AG04449 (cell line): Measurements from ENCODE around the gene RIIAD1.

Source experiments
- CTCF ChIA-PET: fragments of 350-600 bp; formaldehyde crosslinking; extraction: SDS; loops from one replicate; lab custom pipeline; 2021; ENCODE audit warnings: antibody characterized with exemption; lab: Yijun Ruan, JAX
- POLR2A ChIA-PET: fragments of 400-600, 350-600 bp; formaldehyde crosslinking; extraction: SDS; loops from one replicate; lab custom pipeline; 2020; ENCODE audit warnings: antibody characterized with exemption, inconsistent platforms; lab: Yijun Ruan, JAX
- DNase-seq: peaks from one replicate; pipeline ENCODE4 v3.0.0-alpha.2; 2010; ENCODE audit warnings: low read depth, low spot score
- H3K4me3 ChIP-seq: 2 replicates; pipeline ENCODE4 v1.5.1; 2011; ENCODE audit warnings: low read depth, mild to moderate bottlenecking, control low read depth, low read length
- TF ChIP-seq, protein P1 (sequence below): IDR thresholded peaks from one replicate; pipeline ENCODE4 v1.5.1; 2011; ENCODE audit warnings: mild to moderate bottlenecking, moderate library complexity, low read length, control low read depth, inconsistent platforms; ENCODE audit not compliant: insufficient read depth; ENCODE audit errors: missing control alignments

RIIAD1 gene

GRCh38 chr1:151716405-151716762 is 4.9 kb upstream of the RIIAD1 start:
- POLR2A ChIA-PET: no interaction called here
- CTCF ChIA-PET: interaction anchor here (1.1 to 2.0 kb wide), 2 partner anchors 18 to 23 kb away, joined by 3 to 8 read pairs; no protein-coding TSS in a partner anchor
- TF ChIP-seq, protein P1, sequence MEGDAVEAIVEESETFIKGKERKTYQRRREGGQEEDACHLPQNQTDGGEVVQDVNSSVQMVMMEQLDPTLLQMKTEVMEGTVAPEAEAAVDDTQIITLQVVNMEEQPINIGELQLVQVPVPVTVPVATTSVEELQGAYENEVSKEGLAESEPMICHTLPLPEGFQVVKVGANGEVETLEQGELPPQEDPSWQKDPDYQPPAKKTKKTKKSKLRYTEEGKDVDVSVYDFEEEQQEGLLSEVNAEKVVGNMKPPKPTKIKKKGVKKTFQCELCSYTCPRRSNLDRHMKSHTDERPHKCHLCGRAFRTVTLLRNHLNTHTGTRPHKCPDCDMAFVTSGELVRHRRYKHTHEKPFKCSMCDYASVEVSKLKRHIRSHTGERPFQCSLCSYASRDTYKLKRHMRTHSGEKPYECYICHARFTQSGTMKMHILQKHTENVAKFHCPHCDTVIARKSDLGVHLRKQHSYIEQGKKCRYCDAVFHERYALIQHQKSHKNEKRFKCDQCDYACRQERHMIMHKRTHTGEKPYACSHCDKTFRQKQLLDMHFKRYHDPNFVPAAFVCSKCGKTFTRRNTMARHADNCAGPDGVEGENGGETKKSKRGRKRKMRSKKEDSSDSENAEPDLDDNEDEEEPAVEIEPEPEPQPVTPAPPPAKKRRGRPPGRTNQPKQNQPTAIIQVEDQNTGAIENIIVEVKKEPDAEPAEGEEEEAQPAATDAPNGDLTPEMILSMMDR: no peak
- H3K4me3 ChIP-seq: no peak overlapping the region
- DNase-seq: no peak

DNA sequence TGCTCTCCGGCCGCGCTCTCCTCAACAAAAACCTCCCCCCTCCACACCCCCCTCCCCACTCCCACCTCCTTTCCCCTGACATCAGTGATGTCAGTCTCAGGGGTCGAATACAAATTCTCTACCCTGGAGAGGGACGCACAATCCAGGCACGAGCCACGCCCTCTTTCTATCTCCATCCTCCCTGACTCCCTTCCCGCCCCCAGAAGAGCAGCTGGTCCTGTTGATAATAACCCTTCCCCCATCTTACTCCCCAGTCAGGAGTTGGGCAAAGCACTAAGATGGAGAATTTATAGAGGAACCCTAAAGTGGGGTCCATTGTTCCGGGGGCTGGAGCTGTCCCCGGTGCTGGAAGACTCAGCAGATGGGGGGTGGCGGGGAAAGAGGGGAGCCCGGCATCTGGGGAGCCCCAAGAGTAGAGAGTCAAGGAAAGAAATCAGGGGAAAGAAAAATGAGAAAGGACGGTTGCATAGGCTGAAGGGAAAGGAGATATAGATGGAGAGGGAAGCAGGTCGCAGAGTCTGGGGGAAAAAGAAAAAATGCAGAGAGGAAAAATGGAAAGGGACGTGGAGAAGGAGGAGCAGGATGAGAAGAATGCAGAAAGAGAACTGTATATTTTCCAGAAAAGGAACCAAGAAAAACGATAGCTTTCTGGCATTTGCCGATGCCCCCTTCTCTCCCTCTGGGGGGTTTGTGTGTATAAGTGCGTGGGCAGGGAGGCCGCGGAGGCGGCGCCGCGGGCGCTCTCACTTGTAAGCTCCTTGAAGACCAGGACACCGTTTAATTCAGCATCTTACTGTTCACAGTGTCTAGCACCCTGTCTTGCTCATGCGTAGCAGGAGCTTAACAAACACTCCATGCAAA is 4.3 kb upstream of the RIIAD1 start, which contains the start of gene CELF3:
TSS of gene CELF3 (minus strand) at position 33 of the 861 bp plus-strand sequence. CDS start 783 bp downstream, outside the sequence.
- ChIA-PET CTCF (interaction anchor here (0.6 to 1.1 kb wide), 3 partner anchors 18 to 123 kb away, joined by 3 to 4 read pairs (median 4); no protein-coding TSS in a partner anchor), POLR2A (interaction anchor here (0.5 kb wide), 1 partner anchor 12 kb away, joined by 4 read pairs; no protein-coding TSS in a partner anchor)
- DNase-seq: no peak
- TF ChIP-seq, protein P1: no peak
- H3K4me3 ChIP-seq: no peak within 1 kb of the TSS

- ChIA-PET CTCF (interaction anchor here (1.1 kb wide), 1 partner anchor 17 kb away, joined by 4 read pairs; no protein-coding TSS in a partner anchor), POLR2A (no interaction called here)
- H3K4me3 ChIP-seq: no peak overlapping the region
- no peak for DNase-seq
- TF ChIP-seq, protein P1: no peak
These were observed 3.3 kb upstream of the RIIAD1 start for GRCh38 chr1:151718011-151718431.

- ChIA-PET POLR2A (no interaction called here), CTCF (no interaction called here)
- TF ChIP-seq, protein P1: no peak
- H3K4me3 ChIP-seq: no peak overlapping the region
- no peak for DNase-seq
These were observed 2.7 kb upstream of the RIIAD1 start for GRCh38 chr1:151718666-151719065.

- ChIA-PET POLR2A (no interaction called here), CTCF (interaction anchor here (1.4 to 2.4 kb wide), 3 partner anchors 13 to 27 kb away, joined by 4 to 11 read pairs (median 9); no protein-coding TSS in a partner anchor)
- DNase-seq: no peak
- H3K4me3 ChIP-seq: no peak overlapping the region; the same call in 1 of the 2 replicates
- TF ChIP-seq, protein P1: no peak
These were observed 1.2 kb upstream of the RIIAD1 start for GRCh38 chr1:151720125-151720524.

GRCh38 chr1:151720554-151720953 is 768 bp upstream of the RIIAD1 start:
- CTCF ChIA-PET: interaction anchor here (0.9 to 2.4 kb wide), 5 partner anchors 13 to 27 kb away, joined by 3 to 11 read pairs (median 4); no protein-coding TSS in a partner anchor
- POLR2A ChIA-PET: no interaction called here
- H3K4me3 ChIP-seq: peak overlapping the region; percentile 28
- no peak for DNase-seq
- TF ChIP-seq, protein P1: no peak
